Heart left ventricle (tissue), 16 donors: Measurements from ENCODE around the gene AR. TPM values are rescaled to one million over a fixed set of nuclear protein-coding genes. Genes with fewer than 3 reads are reported as not detected.

Experiments
- ATAC-seq, 4 donors: fragments of 200-7000 bp; cut with Tn5 transposase; one replicate each; pipeline ENCODE4 v1.9.1; 2020 to 2022; ENCODE audit warnings: moderate library complexity in 4 of 4, mild to moderate bottlenecking in 3 of 4, moderate number of reproducible peaks in 1 of 4
- DNase-seq, 5 donors: peaks; one replicate each; pipeline ENCODE4 v3.0.0-alpha.2; 2020
- H3K27ac ChIP-seq, 12 donors: fragments of 200-600 bp; sonication (generic) in 4 of 12; one replicate each; pipeline versions ENCODE4 v1.5.0 to v1.8.0; 2016 to 2022; ENCODE audit warnings: mild to moderate bottlenecking in 2 of 12
- H3K27me3 ChIP-seq, 9 donors: fragments of 200-600 bp; sonication (generic) in 2 of 9; one replicate each; pipeline versions ENCODE4 v1.5.1 to v1.8.0; 2016 to 2022; ENCODE audit warnings: mild to moderate bottlenecking in 3 of 9
- H3K36me3 ChIP-seq, 9 donors: fragments of 200-600 bp; sonication (generic) in 2 of 9; one replicate each; pipeline versions ENCODE4 v1.5.0 to v1.8.0; 2018 to 2022; ENCODE audit warnings: mild to moderate bottlenecking in 2 of 9
- H3K4me1 ChIP-seq, 12 donors: fragments of 200-600 bp; sonication (generic) in 4 of 12; one replicate each; pipeline versions ENCODE4 v1.5.0 to v1.8.0; 2016 to 2022; ENCODE audit warnings: mild to moderate bottlenecking in 3 of 12
- H3K4me3 ChIP-seq, 12 donors: fragments of 200-600 bp; sonication (generic) in 4 of 12; one replicate each; pipeline versions ENCODE4 v1.5.0 to v1.8.0; 2017 to 2022; ENCODE audit warnings: mild to moderate bottlenecking in 9 of 12, moderate library complexity in 4 of 12
- H3K9me3 ChIP-seq, 12 donors: fragments of 200-600 bp; sonication (generic) in 4 of 12; one replicate each; pipeline versions ENCODE4 v1.5.0 to v1.8.0; 2016 to 2022; ENCODE audit warnings: mild to moderate bottlenecking in 1 of 12
- CTCF ChIP-seq, 12 donors: fragments of 200-600 bp; sonication (generic) in 4 of 12; IDR thresholded peaks; one replicate each; pipeline versions ENCODE4 v1.5.0 to v1.8.0; 2018 to 2022; ENCODE audit warnings: antibody characterized with exemption in 12 of 12, mild to moderate bottlenecking in 5 of 12
- POLR2A ChIP-seq, 2 donors: fragments of 450-650 bp; IDR thresholded peaks; one replicate each; pipeline ENCODE4 v1.6.1; 2017; ENCODE audit warnings: antibody characterized with exemption in 2 of 2, mild to moderate bottlenecking in 2 of 2, moderate library complexity in 2 of 2
- WGBS, 4 donors: extraction: QIAGEN DNeasy Blood & Tissue Kit in 2 of 4; methylation state at CpG; one replicate each; pipeline versions ENCODE4 v1.1.5 to v1.1.7; 2013 to 2018; 5-methylcytosine and 5-hydroxymethylcytosine counted together
- intact Hi-C, 10 donors: fragments of 100-400 bp; cut with DNase I; formaldehyde crosslinking; loops; one replicate each; pipeline versions ENCODE4 v1.11.1 to v1.14.2; 2022
- polyA plus RNA-seq, 2 donors: library from polyadenylated mRNA; stranded (reverse); fragments of 200-250 nt; gene quantifications; one replicate each; pipeline ENCODE4 v1.2.3, GENCODE V29; 2013
- total RNA-seq, 9 donors: library from RNA; depleted of rRNA in 2 of 9; stranded (reverse); fragments of >200 nt in 2 of 9; fragmentation: NEBNext Ultra II Directional in 3 of 9; extraction: Animal tissue kit (Norgen Biotek cat#: 25700) in 3 of 9; gene quantifications; one replicate each; pipeline versions ENCODE4 v1.1.0 to v1.2.4, GENCODE V29; 2016 to 2023
- donor health status: ischemic (EF 13 %, LVEDD 7.1; RV severe dilation, severe dysfunction).
- donor health status: healthy with polysubstance abuse.
- donor health status: DM: no; HTN: yes; CAD: no.
- donor health status: DM: no; HTN: no; CAD: no.
- donor health status: ischemic (EF 25% LVEDD 6.9; RV normal size, moderate dysfunction).
- donor health status: ischemic (EF 25% LVEDD 5.7; RV mildly dilated, moderate dysfunction).
- donor health status: healthy.
- donor health status: DM: yes; HTN: yes; CAD: no.
- donor health status: ischemic (EF 35%, LVEDD 5.7; RV mildly dilated, moderate dysfunction).
- donor health status: nonischemic (EF 11% LVEDD 7.7; RV severe dilation, severe dysfunction).
- donor health status: DM: yes; HTN: yes; CAD: no.
- donor health status: PGD.
- donor health status: ischemic (EF 29% LVEDD 5.4; RV normal size, mild dysfunction).
- donor health status: nonischemic (EF 23%, LVEDD 6.1; RV moderate dilation, normal function).

Gene AR
- total and polyA plus RNA-seq, 11 donors, result 3.0 to 30.1 (median 18.1) TPM

GRCh38 chrX:67564475-67564874 is 20.7 kb downstream of the AR start:
- no peak for TF ChIP-seq POLR2A (IDR thresholded peaks at IDR 0.05)
- no peak for TF ChIP-seq CTCF (IDR thresholded peaks at IDR 0.05)
- intact Hi-C loops, result loop anchor here in 2 of 10 donors (10.0 kb wide), 2 partner anchors 150 to 220 kb away; no protein-coding TSS in a partner anchor
- Histone ChIP-seq H3K9me3 (no peaks in the 10 kb centered on the region), H3K27me3 (no peaks in the 10 kb centered on the region), H3K4me3 (no peak overlapping the region), H3K4me1 (peaks cover 0 to 15% (median 0%) of the 10 kb centered on the region in 12 donors), H3K27ac (peak overlapping the region in 7 of 12 donors; percentile 53 to 90 (median 77)), H3K36me3 (no peaks in the 10 kb centered on the region)
- ATAC-seq (no peak), DNase-seq (no peak)
- 74 to 97% (median 93%) methylated on average over 1 of the region's 1 CpG for WGBS, 4 donors

- H3K9me3 ChIP-seq, result no peaks in the 10 kb centered on the region
- 48 to 60% (median 54%) methylated on average over 5 of the region's 5 CpGs for WGBS, 4 donors
- DNase-seq, result peak in 2 of 5 donors; percentile 43 to 56
- H3K4me1 ChIP-seq, result peaks cover 0 to 6% (median 0%) of the 10 kb centered on the region in 12 donors
- ATAC-seq, result peak; percentile 61 to 85 (median 80)
- no peaks in the 10 kb centered on the region for H3K27me3 ChIP-seq
- H3K27ac ChIP-seq, result peak overlapping the region in 5 of 12 donors; percentile 23 to 63 (median 26)
- TF ChIP-seq POLR2A (IDR thresholded peaks at IDR 0.05) (no peak), CTCF (IDR thresholded peaks at IDR 0.05) (no peak)
- no peaks in the 10 kb centered on the region for H3K36me3 ChIP-seq
- intact Hi-C loops, result loop anchor here in 3 of 10 donors (5.0 to 10.0 kb wide), 3 partner anchors 146 to 216 kb away; no protein-coding TSS in a partner anchor
- peak overlapping the region in 2 of 12 donors; percentile 27 to 40 for H3K4me3 ChIP-seq
Measured at GRCh38 chrX:67568769-67569168, 24.9 kb downstream of the AR start.

DNA sequence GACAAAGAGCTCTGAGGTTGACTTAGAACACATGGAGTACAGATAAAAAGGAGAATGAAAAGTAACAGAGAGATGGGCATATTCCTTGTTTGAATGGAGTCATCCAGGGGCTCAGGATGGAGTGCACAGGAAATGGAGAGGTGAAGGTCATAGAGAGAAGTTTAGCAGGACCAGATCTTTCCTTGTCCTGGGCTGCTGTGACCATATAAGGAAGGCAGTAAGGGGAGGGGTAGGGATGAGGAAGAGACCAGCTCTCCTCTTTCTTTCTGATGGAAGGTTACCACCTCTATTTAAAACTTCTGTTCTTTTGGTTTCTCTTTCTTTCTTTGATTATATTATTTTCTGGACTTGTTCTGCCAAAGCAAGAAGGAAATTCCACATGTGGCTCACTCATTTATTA is 27.0 kb downstream of the AR start:
- H3K27ac ChIP-seq, result peak overlapping the region in 2 of 12 donors; percentile 22 to 63
- intact Hi-C loops, result no loop called here

GRCh38 chrX:67574696-67575095 is 30.9 kb downstream of the AR start:
- H3K4me1 ChIP-seq, result no peaks in the 10 kb centered on the region
- H3K27me3 ChIP-seq, result peaks cover 0 to under 1% (median 0%) of the 10 kb centered on the region in 9 donors
- WGBS, 4 donors, result 44 to 65% (median 57%) methylated on average over 2 of the region's 2 CpGs
- no peaks in the 10 kb centered on the region for H3K36me3 ChIP-seq
- no peak for ATAC-seq
- H3K27ac ChIP-seq, result no peak overlapping the region
- no peaks in the 10 kb centered on the region for H3K9me3 ChIP-seq
- TF ChIP-seq CTCF (IDR thresholded peaks at IDR 0.05) (no peak), POLR2A (IDR thresholded peaks at IDR 0.05) (no peak)
- no peak for DNase-seq
- intact Hi-C loops, result no loop called here
- H3K4me3 ChIP-seq, result no peak overlapping the region

More for the DNA sequence above, 27.0 kb downstream of the AR start:
- Histone ChIP-seq H3K4me3 (no peak overlapping the region), H3K9me3 (no peaks in the 10 kb centered on the region), H3K36me3 (no peaks in the 10 kb centered on the region), H3K4me1 (no peaks in the 10 kb centered on the region), H3K27me3 (no peaks in the 10 kb centered on the region)
- no peak for DNase-seq
- ATAC-seq, result peak in 2 of 4 donors; percentile 30 to 36
- TF ChIP-seq CTCF (IDR thresholded peaks at IDR 0.05) (no peak), POLR2A (IDR thresholded peaks at IDR 0.05) (no peak)
